GM15510 (cell line): ENCODE data around the gene BMP10.

ENCODE experiments used
- POLR2A ChIP-seq: IDR thresholded peaks from 3 replicates; pipeline ENCODE4 v1.6.1; 2011; ENCODE audit warnings: borderline replicate concordance; ENCODE audit not compliant: insufficient read length; ENCODE audit errors: extremely low read depth

BMP10 gene

GRCh38 chr2:68825866-68826265, 45.3 kb downstream of the BMP10 start:
- TF ChIP-seq POLR2A, result no peak

- no peak for TF ChIP-seq POLR2A
Measured at GRCh38 chr2:68824831-68825230, 46.4 kb downstream of the BMP10 start.

GRCh38 chr2:68822207-68822872, 48.9 kb downstream of the BMP10 start:
- TF ChIP-seq POLR2A, result no peak

GRCh38 chr2:68819556-68819955, 51.6 kb downstream of the BMP10 start:
- TF ChIP-seq POLR2A, result no peak

- TF ChIP-seq POLR2A, result no peak
Measured at GRCh38 chr2:68817306-68817705, 53.9 kb downstream of the BMP10 start.
